Measurements from ENCODE around the gene TCEA2. TPM values are rescaled to one million over a fixed set of nuclear protein-coding genes. Genes with fewer than 3 reads are reported as not detected.

TCEA2 gene
- total RNA-seq: 10 to 100 TPM; 14.8 to 45.6 (median 28.6) TPM
- long read RNA-seq, partial matches to known transcripts: 0 of 14 reads
- long read RNA-seq, other reads (novel, unspliced or antisense): 13 of 14 reads

- TF ChIP-seq CTCF (IDR thresholded peaks at IDR 0.05): no peak
- peak; percentile 79 for TF ChIP-seq POLR2A (IDR thresholded peaks at IDR 0.05)
- Histone ChIP-seq H3K9me3 (no peaks in the 10 kb centered on the region), H3K36me3 (no peaks in the 10 kb centered on the region), H3K4me3 (peak within 1 kb of the TSS; percentile 69 to 97 (median 87)), H3K4me1 (peaks cover 0 to 42% (median 17%) of the 10 kb centered on the region in 4 donors), H3K27me3 (no peaks in the 10 kb centered on the region), H3K27ac (peak within 1 kb of the TSS; percentile 60 to 84 (median 84))
- 0% methylated on average over 18 of the region's 85 CpGs for WGBS (ENCODE audit: insufficient coverage, low coverage, low lambda C conversion rate, missing lambda C conversion rate)
- peak; percentile 63 to 87 (median 80) for ATAC-seq
- DNase-seq: peak; percentile 97 to 98 (median 97)
- intact Hi-C loops (cut with DNase I): no loop called here
These were observed at the start of gene TCEA2 for GRCh38 chr20:64062596-64063388. TCEA2 (plus strand) TSS chr20:64063198; CDS start chr20:64063313, 115 bp downstream.

GRCh38 chr20:64015635-64016034, 47.4 kb upstream of the TCEA2 start:
- no peak for TF ChIP-seq POLR2A (IDR thresholded peaks at IDR 0.05)
- no peak for TF ChIP-seq CTCF (IDR thresholded peaks at IDR 0.05)
- Histone ChIP-seq H3K27ac (no peak overlapping the region), H3K4me1 (no peaks in the 10 kb centered on the region), H3K27me3 (no peaks in the 10 kb centered on the region), H3K4me3 (no peak overlapping the region), H3K36me3 (peaks cover 0 to 76% (median 26%) of the 10 kb centered on the region in 4 donors), H3K9me3 (no peaks in the 10 kb centered on the region)
- WGBS (ENCODE audit: insufficient coverage, low coverage, low lambda C conversion rate, missing lambda C conversion rate): 100% methylated on average over 2 of the region's 2 CpGs
- intact Hi-C loops (cut with DNase I): no loop called here
- ATAC-seq (no peak), DNase-seq (no peak)

GRCh38 chr20:64021124-64021975, 41.6 kb upstream of the TCEA2 start:
- Histone ChIP-seq H3K4me1 (peaks cover 0 to 28% (median 13%) of the 10 kb centered on the region in 4 donors), H3K36me3 (peaks cover 0 to 65% (median 18%) of the 10 kb centered on the region in 4 donors), H3K4me3 (no peak overlapping the region), H3K9me3 (no peaks in the 10 kb centered on the region), H3K27me3 (no peaks in the 10 kb centered on the region), H3K27ac (no peak overlapping the region)
- ATAC-seq: no peak
- TF ChIP-seq CTCF (IDR thresholded peaks at IDR 0.05): no peak
- TF ChIP-seq POLR2A (IDR thresholded peaks at IDR 0.05): no peak
- no peak for DNase-seq
- 93% methylated on average over 3 of the region's 36 CpGs for WGBS (ENCODE audit: insufficient coverage, low coverage, low lambda C conversion rate, missing lambda C conversion rate)
- intact Hi-C loops (cut with DNase I): no loop called here

- no peaks in the 10 kb centered on the region for H3K9me3 ChIP-seq
- DNase-seq: no peak
- intact Hi-C loops (cut with DNase I): no loop called here
- no peak overlapping the region for H3K27ac ChIP-seq
- WGBS (ENCODE audit: insufficient coverage, low coverage, low lambda C conversion rate, missing lambda C conversion rate): 91% methylated on average over 1 of the region's 17 CpGs
- H3K4me3 ChIP-seq: no peak overlapping the region
- TF ChIP-seq POLR2A (IDR thresholded peaks at IDR 0.05): no peak
- H3K27me3 ChIP-seq: no peaks in the 10 kb centered on the region
- H3K4me1 ChIP-seq: peaks cover 0 to 28% (median 13%) of the 10 kb centered on the region in 4 donors
- peaks cover 0 to 67% (median 25%) of the 10 kb centered on the region in 4 donors for H3K36me3 ChIP-seq
- ATAC-seq: no peak
These were observed 40.2 kb upstream of the TCEA2 start for GRCh38 chr20:64022671-64023360.
